Pericardium fibroblast (primary cell): ENCODE measurements around the gene BAD. TPM values are rescaled to one million over a fixed set of nuclear protein-coding genes. Genes with fewer than 3 reads are reported as not detected.

ENCODE experiments used
- total RNA-seq: library from RNA; depleted of rRNA; stranded (reverse); fragments of >200 nt; gene quantifications from 2 replicates; pipeline ENCODE4 v1.2.3, GENCODE V29; 2015

Gene BAD
- total RNA-seq, result 133 and 152 TPM in 2 replicates

DNA sequence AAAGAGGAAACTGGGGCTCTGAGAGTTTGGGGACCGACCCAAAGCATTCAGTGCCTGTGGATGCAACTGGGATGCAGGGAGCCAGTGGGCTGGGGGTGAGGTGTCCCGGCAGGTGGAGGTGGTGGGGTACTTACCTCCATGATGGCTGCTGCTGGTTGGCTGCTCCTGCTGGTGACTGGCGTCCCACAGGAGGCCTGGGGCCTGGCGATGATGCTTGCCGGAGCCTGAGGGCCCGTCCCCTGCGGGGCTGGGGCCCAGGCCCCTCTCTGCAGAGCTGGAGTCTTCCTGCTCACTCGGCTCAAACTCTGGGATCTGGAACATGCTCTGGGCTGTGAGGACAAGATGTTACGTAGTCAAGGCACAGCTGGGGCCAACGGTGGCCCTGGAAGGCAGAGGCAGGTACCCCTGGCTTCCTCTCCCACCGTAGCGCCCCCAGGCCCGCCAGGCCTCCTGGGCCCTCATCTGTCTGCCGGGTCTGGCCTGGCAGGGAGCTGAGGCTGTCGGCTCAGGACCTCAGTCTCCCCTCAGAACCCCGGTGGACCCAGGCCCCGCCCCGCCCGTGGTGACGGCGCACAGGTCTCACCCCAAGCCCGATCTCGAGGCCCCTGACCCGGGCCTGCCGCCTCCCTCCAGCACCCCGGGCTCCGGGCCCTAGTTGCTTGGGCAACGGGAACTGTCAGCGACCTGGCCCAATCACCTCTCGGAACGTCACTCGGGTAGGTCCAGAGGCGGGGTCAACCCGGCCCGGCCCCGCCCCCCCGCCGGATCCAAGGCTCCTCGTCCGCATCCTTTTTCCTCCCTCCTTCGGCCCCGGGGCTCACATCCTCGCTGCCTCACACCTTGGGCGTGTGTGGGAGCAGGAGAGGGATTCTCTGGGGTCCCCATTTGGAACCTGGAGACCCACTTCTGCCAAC is at the start of gene BAD:
Gene BAD, minus strand, starts transcription at position 618 of the 914 bp plus-strand sequence. Its CDS starts 297 bp downstream, at position 321.

DNA sequence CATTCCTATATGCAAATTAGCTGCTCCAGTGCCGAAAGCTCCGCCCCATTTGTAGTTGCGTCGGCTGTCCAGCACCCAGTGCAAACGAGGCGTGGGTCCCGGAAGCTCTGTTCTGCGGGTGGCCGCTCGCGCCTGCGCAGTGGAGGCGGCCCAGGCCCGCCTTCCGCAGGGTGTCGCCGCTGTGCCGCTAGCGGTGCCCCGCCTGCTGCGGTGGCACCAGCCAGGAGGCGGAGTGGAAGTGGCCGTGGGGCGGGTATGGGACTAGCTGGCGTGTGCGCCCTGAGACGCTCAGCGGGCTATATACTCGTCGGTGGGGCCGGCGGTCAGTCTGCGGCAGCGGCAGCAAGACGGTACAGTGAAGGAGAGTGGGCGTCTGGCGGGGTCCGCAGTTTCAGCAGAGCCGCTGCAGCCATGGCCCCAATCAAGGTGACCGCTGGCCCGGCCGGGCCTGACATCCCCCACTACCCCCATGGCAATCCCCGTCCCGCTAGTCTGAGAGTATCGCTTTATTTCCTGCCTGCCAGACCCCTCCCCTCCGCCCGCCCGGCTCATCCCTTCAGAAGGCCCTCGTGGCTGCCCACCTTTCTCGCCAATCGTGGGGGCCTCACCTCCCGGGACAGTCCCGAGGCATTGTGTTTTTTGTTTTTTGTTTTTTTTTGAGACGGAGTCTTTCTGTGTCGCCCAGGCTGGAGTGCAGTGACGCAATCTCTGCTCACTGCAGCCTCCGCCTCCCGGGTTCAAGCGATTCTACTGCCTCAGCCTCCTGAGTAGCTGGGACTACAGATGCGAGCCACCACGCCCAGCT is 33.7 kb upstream of the BAD start, which contains the start of gene PRDX5:
Gene PRDX5, plus strand, starts transcription at position 161 of the 805 bp plus-strand sequence. Its CDS starts 95 bp downstream, at position 256.

DNA sequence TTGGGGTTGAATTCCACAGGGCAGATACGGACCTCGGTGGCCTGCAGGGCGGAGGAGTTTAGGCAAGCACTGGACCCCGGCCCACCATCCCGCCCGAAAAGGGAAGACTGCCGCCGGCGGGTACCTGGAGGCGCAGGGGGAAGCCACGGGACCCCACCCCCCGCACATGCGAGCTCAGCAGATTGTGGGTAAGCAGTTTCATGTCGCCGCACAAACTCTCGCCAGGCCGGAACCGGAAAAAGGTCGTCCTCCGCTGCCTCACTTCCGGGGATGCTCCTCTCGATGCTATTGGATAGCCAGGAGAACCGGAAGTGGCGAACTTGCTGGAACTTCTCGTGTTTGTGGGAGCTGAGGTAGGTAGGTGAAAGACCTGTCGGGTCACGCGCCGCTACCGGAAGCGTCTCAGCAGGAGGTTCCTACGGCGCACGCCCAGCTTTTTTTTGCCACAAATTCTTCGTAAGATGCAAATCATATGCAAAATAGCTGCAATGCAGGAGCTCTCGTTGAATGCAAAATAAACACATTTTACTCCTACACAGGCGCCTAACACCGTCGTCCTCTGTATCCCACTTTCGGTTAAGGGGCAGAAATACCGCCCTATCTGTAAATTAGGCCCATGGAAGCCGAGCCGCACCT is 33.0 kb upstream of the BAD start, which contains the start of gene TRMT112:
Gene TRMT112, minus strand, starts transcription at position 235 of the 636 bp plus-strand sequence. Its CDS starts 33 bp downstream, at position 202.

DNA sequence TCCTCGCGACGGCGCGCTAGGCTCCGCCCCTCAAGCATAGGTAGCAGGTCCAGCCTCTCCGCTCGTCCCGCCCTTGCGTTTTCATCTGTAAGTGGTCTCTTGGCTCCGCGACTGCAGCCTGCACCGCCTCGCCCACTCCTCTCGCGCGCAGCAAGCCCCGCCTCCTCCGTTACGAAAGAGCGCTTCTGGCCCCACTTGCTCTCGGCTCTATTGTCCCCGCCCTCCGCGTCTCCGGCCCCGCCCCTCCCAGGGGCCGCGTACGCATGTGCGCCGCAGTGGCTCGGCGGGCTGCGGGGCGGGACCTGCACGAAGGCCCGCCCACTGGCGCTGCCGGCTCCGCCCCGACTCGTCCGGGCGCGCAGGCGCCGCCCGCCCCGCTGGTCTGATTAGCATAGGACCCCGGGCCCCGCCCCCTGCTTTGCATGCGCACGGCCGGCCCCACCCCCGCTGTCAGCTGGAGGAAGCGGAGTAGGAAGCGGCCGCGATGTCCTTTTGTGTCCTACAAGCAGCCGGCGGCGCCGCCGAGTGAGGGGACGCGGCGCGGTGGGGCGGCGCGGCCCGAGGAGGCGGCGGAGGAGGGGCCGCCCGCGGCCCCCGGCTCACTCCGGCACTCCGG is 20.7 kb upstream of the BAD start, which contains the start of gene ESRRA:
Gene ESRRA, plus strand, starts transcription at position 450 of the 616 bp plus-strand sequence. CDS start 1,656 bp downstream, outside the sequence.

DNA sequence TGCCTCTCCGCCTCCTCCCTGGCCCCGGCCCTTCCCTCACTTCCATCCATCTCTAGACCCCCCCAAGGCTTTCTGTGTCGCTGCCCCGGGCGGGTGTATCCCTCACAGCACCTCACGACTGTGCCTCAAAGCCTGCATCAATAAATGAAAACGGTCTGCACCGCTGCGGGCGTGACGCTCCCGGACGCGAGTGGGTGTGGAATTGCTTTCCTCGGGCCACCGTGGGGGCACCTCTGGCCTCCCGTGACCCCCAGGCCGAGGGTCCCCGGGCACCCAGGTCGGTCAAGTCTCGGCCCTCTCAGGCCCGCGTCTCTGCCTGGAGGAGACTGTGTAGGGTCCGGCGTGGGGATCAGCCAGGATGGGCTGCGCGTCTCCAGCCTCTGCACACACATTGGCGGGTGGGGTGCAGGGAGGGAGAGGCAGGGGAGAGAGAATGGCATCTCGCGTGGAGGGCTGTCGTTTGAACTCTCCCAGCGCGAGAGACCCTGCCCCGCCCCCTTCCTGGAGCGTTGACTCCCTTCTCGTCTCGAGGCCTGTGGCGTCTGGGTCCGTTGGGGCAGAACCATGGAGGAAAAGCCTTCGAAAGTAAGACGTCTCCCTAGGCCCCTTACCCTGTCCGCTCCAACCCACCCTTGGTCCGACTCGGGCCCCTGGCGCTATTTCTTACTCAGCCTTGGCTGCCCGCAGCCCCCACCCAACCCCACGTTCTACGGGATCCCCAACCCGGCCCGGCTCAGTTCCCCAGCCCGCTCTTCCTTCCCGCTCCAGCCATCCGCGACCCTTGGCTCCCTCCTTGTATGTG is 15.6 kb upstream of the BAD start, which contains the start of gene CATSPERZ:
Gene CATSPERZ, plus strand, starts transcription at position 512 of the 802 bp plus-strand sequence. Its CDS starts 53 bp downstream, at position 565.

DNA sequence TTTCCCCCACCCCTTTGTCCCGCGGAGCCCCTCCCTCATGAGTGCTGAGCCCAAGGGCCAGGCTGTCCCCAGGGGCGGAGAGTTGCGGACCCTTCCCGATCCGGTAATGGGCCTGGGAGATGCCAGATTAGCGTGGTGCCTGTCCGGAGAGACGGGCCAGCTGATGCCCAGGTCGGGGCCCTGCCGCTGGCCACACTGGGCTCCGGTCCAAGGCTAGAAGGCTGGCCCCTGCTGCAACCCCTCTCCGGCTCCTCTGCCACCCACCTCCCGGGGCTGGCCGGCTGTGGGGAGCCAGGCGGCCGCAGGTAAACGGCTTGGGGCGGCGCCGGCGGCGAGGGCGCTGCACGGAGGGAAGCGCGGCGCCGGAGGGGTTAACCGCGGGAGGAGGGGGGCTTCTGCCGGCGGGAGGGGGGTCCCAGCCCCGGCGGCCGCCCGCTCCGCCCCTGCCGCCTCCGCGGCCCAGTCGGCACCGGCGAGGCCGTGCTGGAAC is 6.8 kb upstream of the BAD start, which contains the start of gene KCNK4:
Gene KCNK4, plus strand, starts transcription at position 41 of the 490 bp plus-strand sequence. CDS start 1,717 bp downstream, outside the sequence.

DNA sequence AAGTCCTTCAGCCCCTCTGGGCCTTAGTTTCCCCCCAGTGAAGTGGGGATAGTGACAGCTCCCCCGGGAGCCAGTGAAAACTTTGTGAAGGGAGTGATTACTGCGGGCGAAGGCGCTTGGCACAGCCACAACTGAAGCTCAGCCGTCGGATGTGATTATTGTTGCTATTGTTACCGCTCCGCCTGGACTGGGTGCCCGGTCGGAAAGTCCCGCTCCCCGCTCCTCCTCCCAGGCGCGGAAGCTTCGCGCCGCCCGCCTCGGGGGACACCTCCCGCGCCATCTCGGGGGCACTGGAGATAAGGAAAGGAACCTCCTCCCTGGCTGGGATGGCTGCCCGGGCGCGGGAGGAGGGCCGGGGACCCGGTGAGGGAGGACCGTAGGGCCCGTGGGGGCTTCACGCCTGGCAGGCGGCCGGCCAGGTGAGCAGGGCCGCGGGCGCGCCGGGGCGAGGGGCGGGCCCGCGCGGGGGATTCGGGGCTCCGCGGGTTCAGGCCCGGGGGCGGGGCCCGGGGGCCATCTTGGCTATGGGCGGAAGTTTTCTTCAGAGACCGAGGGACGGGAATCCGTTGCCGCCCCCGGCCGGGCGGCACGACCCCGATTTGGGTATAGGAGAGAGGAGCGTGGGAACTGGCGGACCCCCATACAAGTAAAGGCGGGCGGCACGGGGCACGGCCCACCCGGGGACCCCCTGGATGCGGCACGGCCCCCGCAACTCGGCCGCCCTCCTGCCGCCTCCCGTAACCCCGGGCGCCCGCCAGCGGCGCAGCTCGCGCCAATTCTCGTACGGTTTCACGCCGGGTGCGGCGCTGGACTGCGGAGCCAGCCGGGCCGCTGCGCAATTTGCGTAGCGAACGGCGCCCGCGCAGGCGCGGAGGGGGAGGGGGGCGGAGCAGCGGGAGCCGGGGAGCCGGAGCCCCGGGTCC is 758 bp upstream of the BAD start, which contains the start of gene GPR137:
Gene GPR137, plus strand, starts transcription at position 887 of the 923 bp plus-strand sequence. CDS start 677 bp downstream, outside the sequence.

DNA sequence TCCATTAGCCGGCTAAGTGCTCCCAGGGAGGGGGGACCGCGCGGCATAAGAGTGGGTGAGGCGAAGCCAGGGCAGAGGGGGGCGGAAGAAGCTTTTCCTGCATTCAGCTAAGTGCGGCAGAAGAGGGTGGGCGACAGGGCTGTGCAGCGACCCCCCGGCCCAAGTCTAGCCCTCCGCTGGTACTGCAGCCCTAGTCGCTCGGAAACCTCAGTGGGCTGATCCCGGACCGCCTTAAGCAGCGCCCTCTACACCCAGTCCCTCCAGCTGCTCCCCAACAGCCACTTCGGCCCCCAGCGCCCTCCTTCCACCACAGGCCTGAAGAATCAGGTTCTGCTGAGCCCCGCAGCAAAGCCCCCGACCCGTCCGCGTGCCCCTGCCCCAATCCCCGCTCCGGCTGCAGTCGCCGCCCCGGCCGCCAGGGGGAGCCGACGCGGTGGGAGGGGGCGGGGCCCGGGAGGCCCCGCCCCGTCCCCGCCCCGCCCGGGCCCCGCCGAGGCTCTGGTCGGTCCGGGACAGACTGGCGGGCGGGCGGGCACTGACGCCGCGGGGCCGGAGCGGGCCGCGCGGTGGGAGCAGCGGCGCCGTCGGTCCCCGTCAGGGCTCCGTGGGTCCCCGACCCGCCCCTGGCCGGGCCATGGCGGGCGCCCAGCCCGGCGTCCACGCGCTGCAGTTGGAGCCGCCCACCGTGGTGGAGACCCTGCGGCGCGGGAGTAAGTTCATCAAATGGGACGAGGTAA is 33.3 kb downstream of the BAD start, which contains the start of gene PLCB3:
Gene PLCB3, plus strand, starts transcription at position 515 of the 737 bp plus-strand sequence. Its CDS starts 120 bp downstream, at position 635.

DNA sequence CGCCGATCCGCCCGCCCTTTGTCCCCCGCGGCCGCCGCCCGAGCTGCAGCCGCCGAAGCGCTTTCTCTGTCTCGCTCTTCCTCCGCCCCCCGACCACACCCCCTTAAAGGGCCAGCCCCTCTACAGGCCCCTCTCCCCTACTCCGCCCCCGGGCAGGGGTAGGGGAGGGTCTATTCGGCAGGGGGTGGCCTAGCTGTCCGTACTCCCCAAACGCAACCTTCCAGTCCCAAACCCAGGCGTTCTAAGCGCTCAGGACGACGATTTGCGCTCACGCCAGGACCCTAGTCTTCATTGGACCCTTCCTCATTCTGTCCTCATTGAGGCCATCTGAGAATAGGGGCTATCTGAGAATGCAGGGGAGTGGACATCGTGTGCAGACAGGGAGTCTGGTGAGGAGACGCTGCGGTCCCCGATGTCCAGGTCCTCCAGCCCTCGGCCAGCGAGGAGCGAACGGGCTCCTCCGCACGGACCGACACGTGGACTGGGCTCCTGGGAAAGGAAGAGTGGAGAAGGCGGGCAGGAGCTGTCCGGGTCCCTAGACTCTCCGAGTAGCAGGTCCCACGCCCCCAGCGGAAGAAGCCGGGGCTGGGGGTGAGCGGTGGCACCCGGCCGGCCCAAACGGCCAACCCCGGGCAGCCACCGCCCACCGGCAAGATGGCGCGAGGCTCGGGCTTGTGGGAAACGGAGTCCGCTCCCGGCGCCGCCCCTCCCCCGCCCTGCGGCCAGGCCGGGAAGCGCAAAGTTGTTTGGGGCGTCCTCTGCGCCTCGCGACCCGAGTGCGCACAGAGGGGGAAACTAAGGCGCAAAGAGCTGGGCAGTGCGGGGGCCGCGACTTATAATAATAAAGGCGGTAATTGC is 37.4 kb downstream of the BAD start, which contains the start of gene PPP1R14B:
Gene PPP1R14B, minus strand, starts transcription at position 73 of the 858 bp plus-strand sequence. CDS start 270 bp downstream, outside the sequence.

DNA sequence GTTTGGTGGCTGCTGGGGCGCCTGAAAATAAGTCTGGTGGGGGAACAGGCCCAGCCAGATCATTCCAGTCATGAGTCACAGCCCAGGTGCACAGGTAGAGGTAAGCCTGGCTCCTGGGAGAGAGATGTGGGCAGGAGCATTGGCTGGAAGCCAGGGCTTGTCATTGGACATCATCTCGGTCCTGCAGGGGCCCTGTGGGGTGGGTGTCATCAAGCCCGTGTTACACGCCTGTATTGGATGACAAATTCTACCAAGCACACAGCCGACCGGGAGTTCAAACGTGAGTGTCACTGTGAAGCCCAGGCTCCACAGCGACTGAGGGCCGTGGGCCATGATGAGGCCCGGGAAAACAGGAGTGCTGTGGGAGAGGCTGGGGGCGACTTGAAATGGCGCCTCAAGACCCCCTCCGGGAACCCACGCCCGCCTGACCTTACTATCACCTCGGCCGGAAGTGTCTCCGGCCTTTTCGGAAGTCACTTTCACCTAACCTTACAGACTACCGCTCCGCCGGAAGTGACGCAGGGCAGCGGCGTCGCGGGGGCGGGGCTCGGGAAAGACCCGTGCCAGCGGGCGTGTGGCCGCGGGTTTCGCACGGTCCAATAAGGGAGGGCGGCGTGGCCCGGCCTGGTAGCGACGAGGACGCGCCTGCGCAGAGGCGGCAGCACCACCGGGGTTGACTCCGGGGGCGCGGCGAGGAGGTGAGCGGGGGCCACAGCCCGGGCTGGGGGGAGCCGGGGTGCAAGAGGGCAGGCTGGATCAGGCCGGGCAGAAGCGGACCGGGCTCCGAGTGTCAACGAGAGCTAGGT is 43.8 kb downstream of the BAD start, which contains the start of gene FKBP2:
Gene FKBP2, plus strand, starts transcription at position 661 of the 806 bp plus-strand sequence. CDS start 1,293 bp downstream, outside the sequence.

DNA sequence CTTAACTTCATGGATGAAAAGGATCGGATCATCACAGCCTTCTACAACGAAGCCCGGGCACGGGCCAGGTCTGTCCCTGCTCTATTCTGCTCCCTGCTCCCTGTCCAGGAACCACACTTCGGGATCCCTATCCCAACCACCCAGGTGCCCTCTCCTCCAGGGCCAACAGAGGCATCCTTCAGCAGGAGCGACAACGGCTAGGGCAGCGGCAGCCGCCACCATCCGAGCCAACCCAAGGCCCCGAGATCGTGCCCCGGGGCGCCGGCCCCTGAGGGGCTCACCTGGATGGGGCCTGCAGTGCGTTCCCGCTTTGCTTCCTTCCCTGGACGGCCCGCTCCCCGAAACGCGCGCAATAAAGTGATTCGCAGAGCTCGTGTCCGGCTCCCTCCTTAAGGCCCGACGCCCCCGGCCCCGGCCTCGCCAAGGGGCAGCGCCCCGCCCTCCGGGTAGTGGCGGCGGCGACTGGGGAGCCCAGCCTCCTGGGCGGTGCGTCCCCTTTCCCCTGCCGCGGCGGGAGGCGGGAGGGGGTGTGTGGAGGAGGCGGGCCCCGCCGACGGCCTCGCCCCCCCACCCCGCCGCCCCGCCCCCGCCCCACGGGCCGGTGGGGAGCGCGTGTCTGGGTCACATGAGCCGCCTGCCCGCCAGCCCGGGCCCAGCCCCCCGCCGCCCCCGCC is 50.4 kb downstream of the BAD start, which contains the start of gene VEGFB:
Gene VEGFB, plus strand, starts transcription at position 672 of the 674 bp plus-strand sequence. CDS start 250 bp downstream, outside the sequence.

DNA sequence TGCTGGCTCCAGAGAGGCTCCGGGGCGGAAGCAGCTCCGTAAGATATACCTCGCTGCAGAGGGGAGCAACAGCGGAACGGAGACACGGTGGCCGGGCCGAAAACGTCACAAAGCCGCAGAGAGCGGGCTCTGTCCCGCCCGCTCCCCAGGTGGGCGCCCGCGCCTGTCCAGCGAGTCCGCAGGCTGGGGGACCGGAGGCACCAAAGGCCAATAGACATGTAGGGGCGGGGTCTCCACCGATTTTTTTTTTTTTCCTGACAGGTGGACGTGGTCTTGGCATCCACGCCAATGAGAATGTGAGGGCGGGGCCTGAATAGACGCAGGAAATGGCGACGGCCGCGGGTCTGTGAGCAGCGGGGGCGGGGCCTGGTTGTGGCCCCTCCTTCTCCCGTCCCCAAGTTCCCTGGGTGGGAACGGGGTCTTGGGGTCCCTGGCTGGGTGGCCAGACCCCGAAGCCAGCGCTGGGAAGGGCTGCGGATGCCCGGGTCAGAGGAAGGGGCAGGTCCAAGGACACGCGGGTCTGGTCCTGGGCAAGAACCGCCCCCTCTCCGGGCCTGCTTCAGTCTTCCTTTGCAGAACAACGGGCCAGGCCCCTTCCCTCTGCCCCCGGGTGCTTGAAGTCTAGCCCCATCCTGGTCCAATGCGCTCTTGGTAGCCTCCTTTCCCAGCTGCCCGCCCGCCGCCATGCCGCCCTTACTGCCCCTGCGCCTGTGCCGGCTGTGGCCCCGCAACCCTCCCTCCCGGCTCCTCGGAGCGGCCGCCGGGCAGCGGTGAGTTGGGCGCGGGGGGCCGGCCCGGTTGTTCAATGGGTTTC is 54.1 kb downstream of the BAD start, which contains the start of gene DNAJC4:
Gene DNAJC4, plus strand, starts transcription at position 378 of the 814 bp plus-strand sequence. Its CDS starts 307 bp downstream, at position 685.

DNA sequence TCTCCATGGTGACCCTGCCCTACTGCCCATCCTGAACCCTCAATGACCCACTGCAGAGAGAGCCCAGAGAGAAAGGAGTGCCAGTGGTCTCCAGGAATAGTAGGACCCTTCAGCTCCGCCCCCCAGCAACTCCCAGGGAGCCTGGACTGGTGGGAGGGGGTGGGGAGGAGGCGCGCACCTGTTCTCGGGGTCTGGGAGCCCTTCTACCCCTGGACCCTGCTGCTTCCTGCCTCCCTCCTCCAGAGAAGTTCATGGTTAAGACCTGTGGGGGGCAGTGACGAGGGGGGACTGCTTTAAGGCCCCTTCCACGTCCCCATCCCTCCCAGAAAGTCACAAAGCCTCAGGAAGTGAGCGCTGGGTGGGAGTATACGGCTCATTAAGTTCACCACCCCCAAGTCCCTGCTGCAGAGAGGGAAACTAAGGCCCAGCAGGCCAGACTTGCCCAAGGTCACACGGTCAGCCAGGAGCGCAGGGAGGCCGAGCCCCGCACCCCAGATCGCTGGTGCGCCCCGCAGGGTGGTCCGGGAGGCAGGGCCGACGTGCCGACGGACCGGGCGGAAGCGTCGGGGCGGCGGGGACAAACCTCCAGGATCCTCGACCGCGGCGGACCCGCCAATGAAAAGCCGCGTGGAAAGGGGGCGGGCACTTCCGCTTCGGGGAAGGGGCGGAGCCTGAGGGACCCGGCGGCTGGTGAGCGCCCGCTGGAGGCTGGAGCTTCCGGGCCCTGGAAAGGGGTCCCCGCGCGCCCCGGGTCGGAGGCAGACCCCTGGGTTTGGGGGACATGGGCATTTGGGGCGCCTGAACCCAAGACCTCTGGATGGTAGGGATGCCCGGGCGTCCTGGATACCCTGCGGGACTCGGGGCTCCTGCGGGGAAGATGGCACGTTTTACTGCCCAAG is 58.6 kb downstream of the BAD start, which contains the start of the genes NUDT22 and TRPT1:
Gene NUDT22, plus strand, starts transcription at position 667 of the 899 bp plus-strand sequence. CDS start 379 bp downstream, outside the sequence.
Gene TRPT1, minus strand, starts transcription at position 579 of the 899 bp plus-strand sequence. Its CDS starts 326 bp downstream, at position 253.

